Panc1 (cell line): ENCODE measurements around the gene OGFOD3.

ENCODE experiments used
- POLR2AphosphoS5 ChIP-seq: IDR thresholded peaks from 2 replicates; pipeline ENCODE4 v1.6.1; 2012; ENCODE audit warnings: mild to moderate bottlenecking, low read depth, low read length, moderate library complexity
- TCF7L2 ChIP-seq: IDR thresholded peaks from 2 replicates; pipeline ENCODE4 v1.6.1; 2011; ENCODE audit warnings: mild to moderate bottlenecking, low read depth, low read length, inconsistent platforms
- TF ChIP-seq, protein P1 (sequence below): fragments of 450-650 bp; IDR thresholded peaks from 2 replicates; pipeline ENCODE4 v1.5.1; 2017; ENCODE audit warnings: mild to moderate bottlenecking

DNA sequence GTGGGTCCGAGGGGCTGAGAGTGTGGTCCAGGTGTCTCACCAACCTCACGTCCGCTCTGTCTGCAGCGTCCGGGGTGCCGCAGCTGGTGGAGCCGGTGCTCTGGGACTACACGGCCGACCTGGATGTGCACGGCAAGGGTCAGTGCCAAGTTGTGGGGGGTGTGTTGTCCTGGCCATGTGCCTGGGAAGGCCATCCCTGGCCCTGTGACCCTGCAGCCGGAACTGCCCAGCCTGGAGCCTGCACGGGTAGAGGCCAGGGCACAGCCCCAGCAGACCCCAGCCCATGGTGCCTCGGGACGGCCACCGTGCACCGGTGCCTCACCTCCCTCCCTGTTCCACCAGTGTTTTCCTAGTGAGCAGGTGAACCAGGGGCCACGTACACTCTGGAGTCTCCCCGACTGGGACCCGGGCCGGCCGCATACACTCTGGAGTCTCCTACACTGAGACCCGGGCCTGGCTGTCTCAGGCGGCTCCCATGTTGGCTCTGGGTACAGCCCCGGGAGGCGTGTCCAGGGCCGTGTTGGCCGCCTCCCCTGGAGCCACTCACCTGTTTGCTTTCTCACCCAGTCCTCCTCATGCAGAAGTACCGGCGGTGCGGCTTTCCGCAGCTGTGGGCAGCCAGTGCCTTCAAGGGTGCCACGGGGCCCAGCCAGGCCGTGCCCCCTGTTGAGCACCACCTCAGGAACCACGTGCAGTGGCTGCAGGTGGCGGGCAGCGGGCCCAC lies 18.4 kb upstream of the OGFOD3 start:
- TF ChIP-seq TCF7L2 (no peak), POLR2AphosphoS5 (no peak)
- TF ChIP-seq, protein P1, sequence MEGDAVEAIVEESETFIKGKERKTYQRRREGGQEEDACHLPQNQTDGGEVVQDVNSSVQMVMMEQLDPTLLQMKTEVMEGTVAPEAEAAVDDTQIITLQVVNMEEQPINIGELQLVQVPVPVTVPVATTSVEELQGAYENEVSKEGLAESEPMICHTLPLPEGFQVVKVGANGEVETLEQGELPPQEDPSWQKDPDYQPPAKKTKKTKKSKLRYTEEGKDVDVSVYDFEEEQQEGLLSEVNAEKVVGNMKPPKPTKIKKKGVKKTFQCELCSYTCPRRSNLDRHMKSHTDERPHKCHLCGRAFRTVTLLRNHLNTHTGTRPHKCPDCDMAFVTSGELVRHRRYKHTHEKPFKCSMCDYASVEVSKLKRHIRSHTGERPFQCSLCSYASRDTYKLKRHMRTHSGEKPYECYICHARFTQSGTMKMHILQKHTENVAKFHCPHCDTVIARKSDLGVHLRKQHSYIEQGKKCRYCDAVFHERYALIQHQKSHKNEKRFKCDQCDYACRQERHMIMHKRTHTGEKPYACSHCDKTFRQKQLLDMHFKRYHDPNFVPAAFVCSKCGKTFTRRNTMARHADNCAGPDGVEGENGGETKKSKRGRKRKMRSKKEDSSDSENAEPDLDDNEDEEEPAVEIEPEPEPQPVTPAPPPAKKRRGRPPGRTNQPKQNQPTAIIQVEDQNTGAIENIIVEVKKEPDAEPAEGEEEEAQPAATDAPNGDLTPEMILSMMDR, result no peak
